NCI-H2227 (cell line): Measurements from ENCODE around the gene C14orf132.
"Not testable (repeated sequence)": the region's sequence is repeated elsewhere in the genome, so short reads cannot be mapped to it uniquely, and the experiment has no call there.

Experiments used
- DNase-seq: peaks from one replicate; lab custom pipeline; 2025; ENCODE audit not compliant: unreplicated experiment; lab: John Stamatoyannopoulos, UW

The C14orf132 gene

DNA sequence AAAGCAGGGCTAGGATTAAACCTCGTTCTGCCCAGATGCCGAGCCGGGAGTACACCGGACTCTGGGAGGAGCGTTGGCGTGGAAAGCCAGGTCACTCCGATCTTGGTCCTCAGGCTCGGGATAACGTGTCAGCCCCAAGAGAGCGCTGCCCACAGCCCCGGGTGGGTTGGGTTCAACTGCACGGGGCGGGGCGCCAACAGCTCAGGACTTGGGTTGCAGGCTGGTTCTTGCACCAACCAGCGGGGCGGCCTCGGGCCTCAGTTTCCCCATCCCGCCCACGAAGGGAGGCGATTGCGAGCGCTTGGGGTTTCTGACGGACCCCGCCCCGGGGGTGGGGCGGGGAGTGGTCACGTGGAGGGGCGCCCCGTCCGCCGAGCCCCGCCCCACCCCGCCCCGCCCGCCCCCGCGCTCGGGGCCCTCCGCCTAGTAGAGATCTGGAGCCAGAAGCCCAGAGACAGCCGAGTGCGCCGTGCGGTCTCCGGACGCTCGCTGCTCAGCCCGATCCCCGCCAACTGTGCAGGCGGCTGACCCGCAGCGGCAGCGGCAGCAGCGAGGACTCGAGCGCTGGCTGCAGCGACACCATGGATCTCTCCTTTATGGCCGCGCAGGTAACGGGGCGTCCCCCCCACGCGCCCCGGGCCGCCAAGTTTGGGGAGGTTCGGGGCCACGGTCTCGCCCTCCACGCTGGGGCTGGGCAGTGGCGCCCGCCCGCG is at the start of gene C14orf132:
C14orf132 (plus strand) TSS at position 443 of the 713 bp plus-strand sequence; CDS start at position 582, 139 bp downstream.
- peak; percentile 77 for DNase-seq

GRCh38 chr14:95993768-95994592 is 45.2 kb upstream of the C14orf132 start:
- DNase-seq = peak; percentile 51

GRCh38 chr14:95994593-95994928 is 44.6 kb upstream of the C14orf132 start:
- DNase-seq = no peak

DNA sequence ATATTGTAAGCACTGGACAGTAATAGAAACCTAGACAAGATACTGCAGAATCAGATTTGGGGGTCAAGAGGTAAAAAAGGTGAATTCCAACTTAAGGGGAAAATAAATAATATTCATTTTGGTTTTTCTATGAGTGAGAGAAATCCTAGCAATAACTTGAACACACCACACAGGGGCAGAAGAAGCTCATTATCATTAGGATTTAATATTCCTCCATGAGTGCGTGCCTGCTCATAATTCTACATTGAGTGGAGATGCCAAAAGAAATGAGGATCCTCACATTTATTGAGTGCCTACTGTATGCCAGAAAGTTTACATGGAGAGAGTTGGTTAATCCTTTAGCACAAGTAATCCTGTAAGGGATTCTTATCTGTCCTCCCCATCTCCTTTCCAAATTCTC is 40.5 kb upstream of the C14orf132 start:
- no peak for DNase-seq

- peak; percentile 26 for DNase-seq
These were observed 37.2 kb upstream of the C14orf132 start for GRCh38 chr14:96001866-96002497.

DNA sequence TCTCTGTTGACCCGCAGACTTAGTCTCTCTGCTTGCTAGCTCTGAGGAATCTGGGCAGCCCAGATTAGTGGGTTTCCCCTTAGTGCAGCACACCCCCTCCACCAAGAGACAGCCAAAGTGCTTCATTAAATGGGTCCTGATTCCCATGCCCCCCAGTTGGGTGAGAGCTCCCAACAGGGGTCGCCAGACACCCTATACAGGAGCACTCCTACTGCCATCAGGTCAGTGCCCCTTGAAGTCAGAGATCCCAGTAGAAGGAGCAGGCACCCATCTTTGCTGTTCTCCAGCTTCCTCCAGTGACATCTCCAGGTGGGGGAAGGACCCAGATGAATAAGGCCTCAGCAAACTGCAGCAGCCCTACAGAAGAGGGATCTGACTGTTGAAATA is 36.7 kb upstream of the C14orf132 start:
- no peak for DNase-seq

- no peak for DNase-seq
These were observed 28.0 kb upstream of the C14orf132 start for GRCh38 chr14:96011131-96011530.

- DNase-seq = no peak
These were observed 27.6 kb upstream of the C14orf132 start for GRCh38 chr14:96011607-96012006.

DNA sequence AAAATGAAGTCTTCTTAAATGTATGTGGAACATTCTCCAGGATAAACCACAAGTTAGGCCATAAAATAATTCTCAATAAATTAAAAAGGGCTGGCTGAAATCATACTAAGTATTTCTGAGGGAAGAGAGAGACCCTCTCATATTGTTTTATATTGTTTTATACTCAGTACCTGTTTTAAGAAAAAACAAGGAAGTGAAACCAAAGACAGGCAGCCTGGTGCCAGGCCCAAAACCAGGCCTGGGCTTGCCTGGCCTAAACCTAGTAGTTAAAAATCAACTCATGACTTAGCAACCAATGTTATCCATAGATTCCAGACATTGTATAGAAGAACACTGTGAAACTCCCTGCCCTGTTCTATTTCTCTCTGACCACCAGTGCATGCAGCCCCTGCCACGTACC is 26.4 kb upstream of the C14orf132 start:
- not testable (repeated sequence) for DNase-seq

GRCh38 chr14:96014176-96014575 is 25.0 kb upstream of the C14orf132 start:
- DNase-seq = no peak

DNA sequence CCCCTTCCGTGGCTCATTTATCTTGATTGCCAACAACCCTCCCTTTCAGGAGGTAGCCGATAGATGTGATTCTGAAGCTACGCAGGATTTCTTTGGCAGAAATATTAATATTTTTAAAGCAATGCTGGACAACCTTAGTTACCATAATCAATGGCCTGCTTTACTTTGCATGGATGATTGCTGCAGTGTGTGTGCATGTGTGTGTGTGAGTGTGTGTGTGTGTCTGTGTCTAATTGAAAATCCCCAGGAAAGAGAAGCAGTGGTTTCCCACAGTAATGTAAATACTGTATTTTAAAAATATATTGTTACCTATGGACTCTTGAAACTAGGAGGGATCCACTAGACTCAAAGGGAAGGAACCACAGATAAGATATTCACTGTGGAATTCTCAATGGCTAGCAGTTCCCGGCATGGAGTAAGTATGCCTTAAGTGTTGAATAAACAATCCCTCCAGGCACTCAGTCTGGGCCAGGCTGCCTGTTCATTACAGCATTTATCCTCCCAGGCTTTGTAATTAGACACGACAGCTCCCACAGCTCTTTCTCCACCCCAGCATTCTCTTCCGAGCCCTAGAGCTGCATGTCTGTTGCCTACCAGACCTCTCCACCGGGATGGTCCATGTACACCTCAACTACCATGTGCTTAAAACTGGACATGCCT is 22.5 kb upstream of the C14orf132 start:
- DNase-seq = peak; percentile 65

GRCh38 chr14:96017882-96018281 is 21.3 kb upstream of the C14orf132 start:
- no peak for DNase-seq

- DNase-seq = peak; percentile 13
These were observed 11.5 kb upstream of the C14orf132 start for GRCh38 chr14:96027431-96028355.

DNA sequence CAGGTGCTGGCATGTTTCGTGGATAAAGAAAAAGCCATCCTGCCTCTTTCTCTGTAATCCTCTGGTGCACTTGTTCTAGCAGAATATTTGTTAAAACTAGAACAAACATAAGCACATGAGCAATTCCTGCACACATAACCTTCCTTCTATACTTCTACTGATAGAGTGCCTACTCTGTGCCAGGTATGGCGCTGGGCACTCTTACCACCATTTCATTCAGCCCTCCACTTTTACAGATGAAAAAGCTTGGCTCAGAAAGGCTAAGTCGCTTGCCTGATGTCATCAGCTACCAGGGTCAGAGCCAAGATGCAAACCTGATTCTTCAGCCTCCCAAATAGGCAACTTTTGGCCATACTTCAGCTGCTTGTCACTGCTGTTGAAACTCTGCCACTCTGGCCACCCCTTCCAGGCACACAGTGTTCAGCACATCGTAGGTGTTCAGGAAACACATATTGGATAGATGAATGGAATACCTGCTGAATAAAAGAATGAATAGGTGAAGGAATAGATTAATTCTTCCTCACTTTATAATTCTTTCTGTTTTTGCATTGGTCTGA is 10.0 kb upstream of the C14orf132 start:
- no peak for DNase-seq

DNA sequence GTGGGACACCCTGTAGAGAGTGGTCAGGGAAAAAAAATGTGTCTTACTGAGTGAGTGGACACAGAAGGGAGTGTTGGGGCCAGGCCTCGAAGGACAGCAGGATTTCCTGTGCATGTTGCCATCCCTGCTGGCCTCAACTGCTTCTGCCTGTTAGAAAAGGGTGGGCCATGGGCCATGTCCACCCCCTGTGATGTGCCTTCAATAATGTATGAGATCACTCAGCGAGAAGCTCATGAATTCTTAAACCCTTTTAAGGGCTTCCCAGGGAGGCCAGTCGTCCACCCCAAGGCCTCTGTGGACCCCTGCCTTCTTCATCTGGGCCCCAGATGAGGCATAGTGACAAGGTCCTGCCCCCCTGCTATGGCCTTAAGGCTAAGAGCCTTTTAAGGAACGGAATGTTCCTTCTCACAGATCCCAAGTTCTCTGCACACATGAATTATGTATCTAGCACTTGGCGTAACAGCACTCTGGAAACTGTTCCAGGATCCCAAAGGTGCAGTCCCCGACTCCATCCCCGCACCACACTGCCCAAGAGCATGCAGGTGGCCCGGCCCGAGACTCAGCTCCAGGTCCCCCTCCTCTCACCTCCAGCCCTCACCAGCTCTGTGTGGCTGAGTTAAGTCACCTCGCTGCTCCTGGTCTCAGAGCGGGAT is 8.9 kb upstream of the C14orf132 start:
- no peak for DNase-seq

DNA sequence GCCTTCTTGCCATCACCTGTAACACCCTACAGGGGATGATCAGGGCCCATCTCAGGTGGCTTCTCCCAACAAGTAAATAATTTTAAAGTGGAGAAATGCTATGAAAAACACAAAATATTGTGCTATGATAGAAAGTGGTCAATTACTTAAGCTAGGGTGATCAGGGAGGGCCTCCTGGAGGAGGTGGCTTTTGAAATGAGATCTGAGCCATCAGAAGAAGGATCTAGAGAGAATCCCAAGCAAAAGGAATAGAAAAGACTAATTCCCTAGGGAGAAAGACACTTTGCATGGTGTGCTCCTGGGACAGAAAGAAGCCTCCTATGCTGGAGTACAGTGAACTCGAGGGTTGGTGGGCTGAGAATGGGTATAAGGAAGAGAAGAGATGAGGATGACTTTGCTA is 7.5 kb upstream of the C14orf132 start:
- no peak for DNase-seq

DNA sequence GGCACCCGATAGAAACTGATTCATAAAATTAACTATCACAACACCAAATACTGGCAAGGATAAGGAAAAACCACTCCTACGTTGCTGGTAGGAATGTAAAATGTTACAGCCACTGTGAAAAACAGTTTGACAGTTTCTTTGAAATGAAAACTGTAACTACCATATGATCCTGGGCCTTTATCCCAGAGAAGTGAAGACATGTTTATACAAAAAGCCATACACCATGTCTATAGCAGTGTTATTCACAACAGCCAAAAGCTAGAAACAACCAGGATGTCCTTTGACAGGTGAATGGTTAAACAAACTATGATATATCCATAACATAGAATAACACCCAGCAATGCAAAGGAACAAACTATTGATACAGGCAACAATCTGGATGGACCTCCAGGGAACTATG is 3.7 kb upstream of the C14orf132 start:
- DNase-seq = no peak

DNA sequence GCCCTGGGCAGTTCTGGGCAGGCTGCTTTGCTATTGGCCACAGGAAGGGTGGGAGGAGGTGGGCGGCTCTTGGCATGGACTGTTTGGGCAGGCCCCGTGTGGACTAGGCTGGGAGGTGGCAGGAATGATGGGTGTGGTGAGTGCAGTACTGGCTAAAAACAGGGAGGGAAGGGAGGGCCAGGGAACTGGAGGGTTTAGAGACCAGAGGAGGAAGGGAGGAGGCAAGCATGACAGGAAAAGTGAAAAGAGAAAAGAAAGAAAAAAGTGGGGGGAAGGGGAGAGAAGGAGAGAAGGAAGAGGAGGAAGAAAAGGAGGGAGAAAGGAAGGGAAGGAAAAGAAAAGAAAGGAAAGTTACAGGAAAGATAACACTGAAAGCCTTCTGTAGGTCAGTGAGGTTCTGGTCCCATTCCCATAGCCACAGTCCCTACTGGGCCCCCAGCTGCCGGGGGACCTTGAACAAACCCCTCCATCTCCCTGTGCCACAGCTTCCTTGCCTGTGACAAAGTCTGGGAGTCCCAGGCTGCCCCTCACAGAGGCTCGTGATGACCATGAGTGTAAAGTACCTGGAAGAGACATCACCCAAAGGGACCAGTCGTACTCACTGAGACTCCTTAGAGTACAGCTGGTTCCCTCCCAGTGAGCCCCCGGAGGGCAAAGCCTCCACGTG is 1.1 kb upstream of the C14orf132 start:
- DNase-seq = no peak

DNA sequence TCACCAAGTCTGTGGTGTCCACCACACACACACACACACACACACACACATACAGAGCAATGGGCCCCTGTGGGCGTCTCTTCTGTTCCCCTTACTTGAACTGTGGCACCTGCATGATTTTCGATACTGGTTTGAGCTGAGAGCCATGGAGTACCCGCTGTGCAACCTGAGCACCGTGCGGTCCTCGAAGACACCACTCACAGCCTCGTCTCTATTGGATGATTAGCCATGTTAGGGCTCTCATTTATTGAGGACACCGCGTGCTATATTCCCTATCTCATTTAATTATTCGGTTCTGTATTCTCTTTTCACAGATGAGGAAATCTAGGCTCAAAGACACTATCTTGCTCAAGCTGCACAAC is 623 bp upstream of the C14orf132 start:
- peak; percentile 28 for DNase-seq
